Right lobe of liver (tissue), 6 donors: Measurements from ENCODE around the gene ALPP. TPM values are rescaled to one million over a fixed set of nuclear protein-coding genes. Genes with fewer than 3 reads are reported as not detected.

Source experiments
- ATAC-seq, 4 donors: fragments of 200-7000 bp; cut with Tn5 transposase; one replicate each; pipeline ENCODE4 v1.9.1; 2020; ENCODE audit warnings: mild to moderate bottlenecking in 4 of 4, moderate library complexity in 4 of 4
- DNase-seq, 3 donors: peaks; one replicate each; pipeline ENCODE4 v3.0.0-alpha.2; 2020
- H3K27ac ChIP-seq, 3 donors: fragments of 200-600 bp; one replicate each; pipeline ENCODE4 v1.8.0; 2022
- H3K27me3 ChIP-seq, 2 donors: fragments of 200-600 bp; one replicate each; pipeline ENCODE4 v1.8.0; 2022
- H3K36me3 ChIP-seq, 4 donors: fragments of 200-600 bp; sonication (generic) in 1 of 4; one replicate each; pipeline versions ENCODE4 v1.5.1 to v1.8.0; 2017 to 2022; ENCODE audit warnings: control low read depth in 1 of 4
- H3K4me1 ChIP-seq, 4 donors: fragments of 200-600 bp; sonication (generic) in 1 of 4; one replicate each; pipeline versions ENCODE4 v1.5.1 to v1.8.0; 2017 to 2022; ENCODE audit warnings: control low read depth in 1 of 4
- H3K4me3 ChIP-seq, 3 donors: fragments of 200-600 bp; one replicate each; pipeline ENCODE4 v1.8.0; 2022
- H3K9me3 ChIP-seq, 4 donors: fragments of 200-600 bp; sonication (generic) in 1 of 4; one replicate each; pipeline versions ENCODE4 v1.5.1 to v1.8.0; 2017 to 2022; ENCODE audit warnings: control low read depth in 1 of 4
- CTCF ChIP-seq, 4 donors: fragments of 200-600 bp in 3 of 4; fragments of 450-650 bp in 1 of 4; IDR thresholded peaks; one replicate each; pipeline versions ENCODE4 v1.5.1 to v1.8.0; 2016 to 2022; ENCODE audit warnings: antibody characterized with exemption in 4 of 4, mild to moderate bottlenecking in 2 of 4
- POLR2A ChIP-seq: fragments of 450-650 bp; IDR thresholded peaks from one replicate; pipeline ENCODE4 v1.6.1; 2017; ENCODE audit warnings: antibody characterized with exemption, mild to moderate bottlenecking
- whole genome bisulfite sequencing: methylation state at CpG from one replicate; pipeline ENCODE4 v1.1.6; 2018; ENCODE audit warnings: low coverage, low lambda C conversion rate; ENCODE audit not compliant: insufficient coverage; ENCODE audit errors: missing lambda C conversion rate; 5-methylcytosine and 5-hydroxymethylcytosine counted together
- intact Hi-C, 2 donors: fragments of 100-400 bp; cut with DNase I; formaldehyde crosslinking; loops; one replicate each; pipeline versions ENCODE4 v1.11.2 to v1.14.1; 2022
- total RNA-seq, 6 experiments: library from RNA; depleted of rRNA in 2 of 6; stranded (reverse); fragments of >200 nt in 2 of 6; fragmentation: NEBNext Ultra II Directional in 3 of 6; extraction: Animal tissue kit (Norgen Biotek cat#: 25700) in 3 of 6; gene quantifications; one replicate each; pipeline versions ENCODE4 v1.1.0 to v1.2.4, GENCODE V29; 2016 to 2023
- donor health status: DM: no; HTN: yes; CAD: no.
- donor health status: DM: no; HTN: no; CAD: no.
- donor health status: DM: no; HTN: no; CAD: no.
- donor health status: DM: no; HTN: yes; CAD: no.
- donor health status: DM: no; HTN: yes; CAD: no.

The ALPP gene
- total RNA-seq, 6 experiments from 2014 or later: not detected

GRCh38 chr2:232339121-232340081, 39.1 kb upstream of the ALPP start:
- H3K27me3 ChIP-seq: no peaks in the 10 kb centered on the region
- intact Hi-C loops: no loop called here
- 87% methylated on average over 11 of the region's 23 CpGs for WGBS
- H3K36me3 ChIP-seq: no peaks in the 10 kb centered on the region
- H3K27ac ChIP-seq: no peak overlapping the region
- no peak overlapping the region for H3K4me3 ChIP-seq
- TF ChIP-seq CTCF (IDR thresholded peaks at IDR 0.05): no peak
- TF ChIP-seq POLR2A: no peak
- H3K4me1 ChIP-seq: no peaks in the 10 kb centered on the region
- H3K9me3 ChIP-seq: no peaks in the 10 kb centered on the region
- peak in 1 of 3 donors; percentile 44 for DNase-seq
- ATAC-seq: no peak

- 93% methylated on average over 5 of the region's 14 CpGs for WGBS
- Histone ChIP-seq H3K4me3 (no peak overlapping the region), H3K9me3 (no peaks in the 10 kb centered on the region), H3K36me3 (no peaks in the 10 kb centered on the region), H3K27me3 (no peaks in the 10 kb centered on the region), H3K4me1 (no peaks in the 10 kb centered on the region), H3K27ac (no peak overlapping the region)
- TF ChIP-seq POLR2A: no peak
- TF ChIP-seq CTCF (IDR thresholded peaks at IDR 0.05): no peak
- intact Hi-C loops: no loop called here
- DNase-seq (peak in 1 of 3 donors; percentile 22), ATAC-seq (peak in 1 of 4 donors; percentile 3)
Observed at GRCh38 chr2:232340171-232340935, 38.2 kb upstream of the ALPP start.

GRCh38 chr2:232341061-232341738, 37.4 kb upstream of the ALPP start:
- Histone ChIP-seq H3K27ac (no peak overlapping the region), H3K36me3 (no peaks in the 10 kb centered on the region), H3K9me3 (no peaks in the 10 kb centered on the region), H3K4me1 (no peaks in the 10 kb centered on the region), H3K4me3 (no peak overlapping the region), H3K27me3 (no peaks in the 10 kb centered on the region)
- intact Hi-C loops: no loop called here
- no peak for TF ChIP-seq CTCF (IDR thresholded peaks at IDR 0.05)
- no peak for TF ChIP-seq POLR2A
- ATAC-seq (no peak), DNase-seq (peak in 1 of 3 donors; percentile 33)
- 73% methylated on average over 11 of the region's 17 CpGs for WGBS

- no peak for TF ChIP-seq CTCF (IDR thresholded peaks at IDR 0.05)
- no peak for TF ChIP-seq POLR2A
- DNase-seq: peak in 1 of 3 donors; percentile 35
- no peak for ATAC-seq
- no peaks in the 10 kb centered on the region for H3K27me3 ChIP-seq
- H3K4me1 ChIP-seq: no peaks in the 10 kb centered on the region
- H3K36me3 ChIP-seq: no peaks in the 10 kb centered on the region
- no peaks in the 10 kb centered on the region for H3K9me3 ChIP-seq
- WGBS: no CpG with 5 or more reads among the region's 4 CpGs
- intact Hi-C loops: no loop called here
- no peak overlapping the region for H3K27ac ChIP-seq
- no peak overlapping the region for H3K4me3 ChIP-seq
Observed at GRCh38 chr2:232341739-232342126, 36.8 kb upstream of the ALPP start.
